Fibroblast of lung (primary cell): ENCODE data around the gene GRK6. TPM values are rescaled to one million over a fixed set of nuclear protein-coding genes. Genes with fewer than 3 reads are reported as not detected.

Experiments used
- DNase-seq, 2 donors: peaks; one replicate each; pipeline versions ENCODE4 v3.0.0 to v3.0.0-alpha.2; 2010; ENCODE audit warnings: low read depth in 2 of 2
- H2AFZ ChIP-seq: 2 replicates; pipeline ENCODE4 v1.5.1; 2012; ENCODE audit warnings: low read length, control low read depth, inconsistent platforms
- H3K27ac ChIP-seq: 2 replicates; pipeline ENCODE4 v1.5.1; 2011; ENCODE audit warnings: low read length, control low read depth; ENCODE audit not compliant: insufficient read depth
- H3K27me3 ChIP-seq: 2 replicates; pipeline ENCODE4 v1.5.1; 2011; ENCODE audit warnings: mild to moderate bottlenecking, low read length; ENCODE audit not compliant: control insufficient read depth, insufficient read depth
- H3K36me3 ChIP-seq: 2 replicates; pipeline ENCODE4 v1.5.1; 2011; ENCODE audit warnings: low read length; ENCODE audit not compliant: control insufficient read depth, insufficient read depth
- H3K4me1 ChIP-seq: 2 replicates; pipeline ENCODE4 v1.5.1; 2011; ENCODE audit warnings: low read length; ENCODE audit not compliant: control insufficient read depth, insufficient read depth; ENCODE audit errors: extremely low read depth
- H3K4me2 ChIP-seq: 2 replicates; pipeline ENCODE4 v1.5.1; 2011; ENCODE audit warnings: low read length, control low read depth; ENCODE audit not compliant: insufficient read depth; ENCODE audit errors: extremely low read depth
- H3K4me3 ChIP-seq, 4 experiments: fragments of 200-600 bp in 1 of 4; sonication (generic) in 1 of 4; replicated peaks in 1 of 4; 2 replicates each; pipeline ENCODE4 v1.5.1; 2011 to 2016; ENCODE audit warnings: low read length in 4 of 4, low read depth in 3 of 4, mild to moderate bottlenecking in 3 of 4, control low read depth in 2 of 4, inconsistent platforms in 1 of 4, mixed read lengths in 1 of 4; ENCODE audit not compliant: insufficient read depth in 1 of 4; ENCODE audit errors: control extremely low read depth in 1 of 4
- H3K79me2 ChIP-seq: 2 replicates; pipeline ENCODE4 v1.5.1; 2012; ENCODE audit warnings: mild to moderate bottlenecking, low read length, inconsistent platforms; ENCODE audit not compliant: control insufficient read depth, insufficient read depth
- H3K9ac ChIP-seq: 2 replicates; pipeline ENCODE4 v1.5.1; 2011; ENCODE audit warnings: mild to moderate bottlenecking, low read length, control low read depth; ENCODE audit not compliant: insufficient read depth
- H3K9me3 ChIP-seq: 2 replicates; pipeline ENCODE4 v1.5.1; 2012; ENCODE audit warnings: low read depth, low read length; ENCODE audit not compliant: control insufficient read depth, insufficient read depth
- H4K20me1 ChIP-seq: 2 replicates; pipeline ENCODE4 v1.5.1; 2011; ENCODE audit warnings: low read length; ENCODE audit not compliant: control insufficient read depth, insufficient read depth; ENCODE audit errors: extremely low read depth
- EZH2 ChIP-seq: IDR thresholded peaks from 2 replicates; pipeline ENCODE4 v1.5.1; 2012; ENCODE audit warnings: low read length, control low read depth, mild to moderate bottlenecking; ENCODE audit errors: missing control alignments
- polyA plus RNA-seq, 2 donors: library from polyadenylated mRNA; depleted of rRNA in 1 of 2; stranded (reverse) in 1 of 2; unstranded in 1 of 2; fragments of >200 nt; gene quantifications; 2 replicates each; pipeline ENCODE4 v1.2.1, GENCODE V29; 2011 to 2012; ENCODE audit warnings: missing spikeins in 1 of 2
- total RNA-seq: library from RNA; depleted of rRNA; stranded (reverse); fragments of >200 nt; gene quantifications from 2 replicates; pipeline ENCODE4 v1.2.1, GENCODE V29; 2014
- TF ChIP-seq, protein P1 (sequence below), 2 donors: IDR thresholded peaks in 1 of 2; conservative IDR thresholded peaks in 1 of 2; 1 replicate in 1 of 2; 2 replicates in 1 of 2; pipeline ENCODE4 v1.5.1; 2011 to 2012; ENCODE audit warnings: low read length in 2 of 2, control low read depth in 1 of 2, inconsistent platforms in 1 of 2, low read depth in 1 of 2, mild to moderate bottlenecking in 1 of 2

Gene GRK6
- total and polyA plus RNA-seq, 2 donors (not counting 1 experiment from before 2014, with no cell fraction given), result 15.0 to 15.8 TPM

DNA sequence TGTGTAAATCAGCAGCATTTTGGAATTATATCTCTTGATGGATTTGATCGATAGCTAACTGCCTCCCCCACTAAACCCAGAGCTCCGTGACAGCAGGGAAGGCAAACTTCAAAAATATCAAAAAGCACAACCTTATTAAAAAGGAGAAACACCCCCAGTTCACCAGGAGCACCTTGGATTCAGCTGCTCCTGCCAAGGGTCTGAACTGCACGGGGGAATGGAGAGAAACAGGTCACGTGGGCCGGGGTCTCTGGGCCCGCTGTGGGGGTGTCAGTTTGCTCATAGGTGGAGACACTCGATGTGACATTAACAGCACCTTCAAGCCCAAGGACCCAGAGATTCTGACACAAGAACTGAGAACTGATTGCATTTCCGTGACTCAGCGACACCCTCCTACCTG lies 43.3 kb upstream of the GRK6 start:
- H3K4me3 ChIP-seq, result no peak overlapping the region
- TF ChIP-seq, protein P1, sequence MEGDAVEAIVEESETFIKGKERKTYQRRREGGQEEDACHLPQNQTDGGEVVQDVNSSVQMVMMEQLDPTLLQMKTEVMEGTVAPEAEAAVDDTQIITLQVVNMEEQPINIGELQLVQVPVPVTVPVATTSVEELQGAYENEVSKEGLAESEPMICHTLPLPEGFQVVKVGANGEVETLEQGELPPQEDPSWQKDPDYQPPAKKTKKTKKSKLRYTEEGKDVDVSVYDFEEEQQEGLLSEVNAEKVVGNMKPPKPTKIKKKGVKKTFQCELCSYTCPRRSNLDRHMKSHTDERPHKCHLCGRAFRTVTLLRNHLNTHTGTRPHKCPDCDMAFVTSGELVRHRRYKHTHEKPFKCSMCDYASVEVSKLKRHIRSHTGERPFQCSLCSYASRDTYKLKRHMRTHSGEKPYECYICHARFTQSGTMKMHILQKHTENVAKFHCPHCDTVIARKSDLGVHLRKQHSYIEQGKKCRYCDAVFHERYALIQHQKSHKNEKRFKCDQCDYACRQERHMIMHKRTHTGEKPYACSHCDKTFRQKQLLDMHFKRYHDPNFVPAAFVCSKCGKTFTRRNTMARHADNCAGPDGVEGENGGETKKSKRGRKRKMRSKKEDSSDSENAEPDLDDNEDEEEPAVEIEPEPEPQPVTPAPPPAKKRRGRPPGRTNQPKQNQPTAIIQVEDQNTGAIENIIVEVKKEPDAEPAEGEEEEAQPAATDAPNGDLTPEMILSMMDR (conservative IDR thresholded peaks at IDR 0.05 in 1 of 2, IDR thresholded peaks at IDR 0.05 in 1 of 2; ENCODE audit: low read depth in 1 of 2, low read length in 2 of 2), result no peak
- no peak for TF ChIP-seq EZH2
- no peaks in the 10 kb centered on the region for H3K79me2 ChIP-seq
- H3K36me3 ChIP-seq, result no peaks in the 10 kb centered on the region
- no peaks in the 10 kb centered on the region for H3K4me1 ChIP-seq
- H3K27me3 ChIP-seq, result peaks cover 18% of the 10 kb centered on the region
- no peak for DNase-seq
- H3K9ac ChIP-seq, result no peak overlapping the region
- no peak overlapping the region for H2AFZ ChIP-seq
- H3K27ac ChIP-seq, result no peak overlapping the region
- H4K20me1 ChIP-seq, result no peaks in the 10 kb centered on the region
- no peaks in the 10 kb centered on the region for H3K9me3 ChIP-seq
- H3K4me2 ChIP-seq, result no peak overlapping the region

DNA sequence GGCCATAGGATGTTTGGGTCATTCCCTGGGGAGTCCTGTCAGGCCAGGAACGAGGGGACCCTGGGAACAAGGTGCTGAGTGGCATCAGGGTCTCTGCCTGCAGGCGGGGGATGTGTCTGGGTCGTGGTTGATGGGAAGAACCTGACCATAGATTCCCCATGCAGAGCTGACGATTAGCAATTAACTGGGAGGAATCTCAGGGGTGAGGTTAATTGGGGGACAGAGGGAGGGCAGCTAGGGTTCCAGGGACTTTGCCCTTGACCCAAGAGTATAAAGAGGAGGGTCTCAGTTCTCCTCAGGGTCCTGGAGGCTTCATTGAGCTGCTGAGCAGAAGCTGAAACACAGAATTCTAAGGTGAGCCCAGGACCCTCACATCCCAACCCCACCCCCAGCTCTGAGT lies 42.3 kb upstream of the GRK6 start, which contains the start of gene SLC34A1:
SLC34A1 (plus strand) TSS at position 301 of the 400 bp plus-strand sequence. CDS start 1,308 bp downstream, outside the sequence.
- Histone ChIP-seq H3K4me2 (no peak within 1 kb of the TSS), H4K20me1 (no peaks in the 10 kb centered on the region), H3K4me3 (no peak within 1 kb of the TSS), H3K9me3 (no peaks in the 10 kb centered on the region), H3K4me1 (peaks cover 8% of the 10 kb centered on the region), H3K79me2 (no peaks in the 10 kb centered on the region), H3K27me3 (peaks cover 18% of the 10 kb centered on the region), H3K36me3 (no peaks in the 10 kb centered on the region), H3K27ac (no peak within 1 kb of the TSS), H3K9ac (no peak within 1 kb of the TSS), H2AFZ (no peak within 1 kb of the TSS)
- no peak for TF ChIP-seq EZH2
- TF ChIP-seq, protein P1 (conservative IDR thresholded peaks at IDR 0.05 in 1 of 2, IDR thresholded peaks at IDR 0.05 in 1 of 2; ENCODE audit: low read depth in 1 of 2, low read length in 2 of 2), result no peak
- DNase-seq, result no peak

DNA sequence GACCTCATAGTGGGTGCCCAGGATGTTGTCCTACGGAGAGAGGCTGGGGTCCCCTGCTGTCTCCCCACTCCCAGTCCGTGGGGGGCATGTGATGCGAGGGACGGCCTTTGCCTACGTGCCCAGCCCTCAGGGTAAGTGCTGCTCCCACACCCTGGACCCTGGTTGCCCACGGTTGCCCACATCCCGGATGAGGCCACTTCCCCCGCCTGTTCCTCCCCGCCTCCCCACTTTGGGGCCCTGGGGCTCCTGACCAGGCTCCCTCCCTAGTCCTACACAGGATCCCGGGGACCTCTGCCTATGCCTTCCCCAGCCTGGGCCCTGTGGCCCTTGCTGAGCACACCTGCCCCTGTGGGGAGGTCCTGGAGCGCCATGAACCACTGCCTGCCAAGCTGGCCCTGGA lies 40.8 kb upstream of the GRK6 start:
- TF ChIP-seq, protein P1 (conservative IDR thresholded peaks at IDR 0.05 in 1 of 2, IDR thresholded peaks at IDR 0.05 in 1 of 2; ENCODE audit: low read depth in 1 of 2, low read length in 2 of 2), result no peak
- no peak for TF ChIP-seq EZH2
- H3K4me3 ChIP-seq, result no peak overlapping the region
- no peaks in the 10 kb centered on the region for H3K9me3 ChIP-seq
- no peaks in the 10 kb centered on the region for H4K20me1 ChIP-seq
- no peak overlapping the region for H3K9ac ChIP-seq
- no peaks in the 10 kb centered on the region for H3K36me3 ChIP-seq
- H2AFZ ChIP-seq, result no peak overlapping the region
- no peak overlapping the region for H3K27ac ChIP-seq
- DNase-seq, result no peak
- peaks cover 18% of the 10 kb centered on the region for H3K27me3 ChIP-seq
- H3K79me2 ChIP-seq, result no peaks in the 10 kb centered on the region
- peaks cover 17% of the 10 kb centered on the region for H3K4me1 ChIP-seq
- no peak overlapping the region for H3K4me2 ChIP-seq
